Ascending aorta (tissue), 2 donors: Measurements from ENCODE around the gene SRBD1. TPM values are rescaled to one million over a fixed set of nuclear protein-coding genes. Genes with fewer than 3 reads are reported as not detected.

ENCODE experiments used
- DNase-seq, 2 donors: peaks; one replicate each; pipeline ENCODE4 v3.0.0-alpha.2; 2019; ENCODE audit warnings: low spot score in 2 of 2
- H3K27ac ChIP-seq, 2 donors: fragments of 200-600 bp; sonication (generic); one replicate each; pipeline ENCODE4 v1.5.1; 2016 to 2017; ENCODE audit warnings: mild to moderate bottlenecking in 1 of 2
- H3K27me3 ChIP-seq: fragments of 200-600 bp; sonication (generic); one replicate; pipeline ENCODE4 v1.5.1; 2017
- H3K36me3 ChIP-seq, 2 donors: fragments of 200-600 bp; sonication (generic); one replicate each; pipeline ENCODE4 v1.5.1; 2016
- H3K4me1 ChIP-seq, 2 donors: fragments of 200-600 bp; sonication (generic); one replicate each; pipeline ENCODE4 v1.5.1; 2016 to 2017; ENCODE audit warnings: mild to moderate bottlenecking in 1 of 2
- H3K4me3 ChIP-seq, 2 donors: fragments of 200-600 bp; sonication (generic); one replicate each; pipeline ENCODE4 v1.5.1; 2016 to 2017; ENCODE audit warnings: mild to moderate bottlenecking in 1 of 2
- H3K9me3 ChIP-seq, 2 donors: fragments of 200-600 bp; sonication (generic); one replicate each; pipeline ENCODE4 v1.5.1; 2016
- CTCF ChIP-seq, 3 experiments: fragments of 200-600 bp in 2 of 3; fragments of 450-650 bp in 1 of 3; sonication (generic) in 2 of 3; IDR thresholded peaks; one replicate each; pipeline ENCODE4 v1.5.1; 2016 to 2019; ENCODE audit warnings: antibody characterized with exemption in 3 of 3, mild to moderate bottlenecking in 1 of 3, moderate library complexity in 1 of 3
- intact Hi-C: fragments of 100-400 bp; cut with DNase I; formaldehyde crosslinking; loops from one replicate; pipeline ENCODE4 v1.15.1; 2023
- total RNA-seq: library from RNA; depleted of rRNA; stranded (reverse); fragments of >200 nt; gene quantifications from one replicate; pipeline ENCODE4 v1.1.0, GENCODE V29; 2016

SRBD1 gene
- total RNA-seq, 1 donor from 2014 or later, result 7.6 TPM

GRCh38 chr2:45518546-45518945, 92.5 kb downstream of the SRBD1 start:
- intact Hi-C loops, result no loop called here
- H3K27ac ChIP-seq, result no peak overlapping the region
- no peak for TF ChIP-seq CTCF (IDR thresholded peaks at IDR 0.05)
- DNase-seq, result no peak
- H3K27me3 ChIP-seq, result no peaks in the 10 kb centered on the region
- H3K36me3 ChIP-seq, result no peaks in the 10 kb centered on the region
- no peaks in the 10 kb centered on the region for H3K4me1 ChIP-seq
- no peak overlapping the region for H3K4me3 ChIP-seq
- no peaks in the 10 kb centered on the region for H3K9me3 ChIP-seq

- no peaks in the 10 kb centered on the region for H3K36me3 ChIP-seq
- no peak for TF ChIP-seq CTCF (IDR thresholded peaks at IDR 0.05)
- no peaks in the 10 kb centered on the region for H3K9me3 ChIP-seq
- no peaks in the 10 kb centered on the region for H3K27me3 ChIP-seq
- no peak for DNase-seq
- no peak overlapping the region for H3K4me3 ChIP-seq
- no peak overlapping the region for H3K27ac ChIP-seq
- intact Hi-C loops, result no loop called here
- no peaks in the 10 kb centered on the region for H3K4me1 ChIP-seq
Observed at GRCh38 chr2:45510701-45511420, 100.2 kb downstream of the SRBD1 start.

GRCh38 chr2:45506756-45507155, 104.3 kb downstream of the SRBD1 start:
- Histone ChIP-seq H3K4me1 (no peaks in the 10 kb centered on the region), H3K36me3 (no peaks in the 10 kb centered on the region), H3K27me3 (no peaks in the 10 kb centered on the region), H3K9me3 (no peaks in the 10 kb centered on the region), H3K4me3 (no peak overlapping the region), H3K27ac (no peak overlapping the region)
- TF ChIP-seq CTCF (IDR thresholded peaks at IDR 0.05), result no peak
- intact Hi-C loops, result no loop called here
- DNase-seq, result no peak

- no peaks in the 10 kb centered on the region for H3K36me3 ChIP-seq
- no peak for TF ChIP-seq CTCF (IDR thresholded peaks at IDR 0.05)
- H3K27me3 ChIP-seq, result no peaks in the 10 kb centered on the region
- H3K4me3 ChIP-seq, result no peak overlapping the region
- intact Hi-C loops, result no loop called here
- no peaks in the 10 kb centered on the region for H3K4me1 ChIP-seq
- no peak overlapping the region for H3K27ac ChIP-seq
- DNase-seq, result no peak
- H3K9me3 ChIP-seq, result no peaks in the 10 kb centered on the region
Observed at GRCh38 chr2:45505138-45505537, 105.9 kb downstream of the SRBD1 start.

- Histone ChIP-seq H3K9me3 (no peaks in the 10 kb centered on the region), H3K4me3 (no peak overlapping the region), H3K27me3 (no peaks in the 10 kb centered on the region), H3K36me3 (no peaks in the 10 kb centered on the region), H3K4me1 (no peaks in the 10 kb centered on the region), H3K27ac (no peak overlapping the region)
- DNase-seq, result no peak
- TF ChIP-seq CTCF (IDR thresholded peaks at IDR 0.05), result no peak
- intact Hi-C loops, result no loop called here
Observed at GRCh38 chr2:45498661-45499550, 112.2 kb downstream of the SRBD1 start.
